Adrenal gland (tissue), 12 donors: ENCODE results near the gene FCSK. TPM values are rescaled to one million over a fixed set of nuclear protein-coding genes. Genes with fewer than 3 reads are reported as not detected.

Experiments used
- DNase-seq, 7 donors: peaks; one replicate each; pipeline ENCODE4 v3.0.0-alpha.2; 2019 to 2020
- H3K27ac ChIP-seq, 5 donors: fragments of 200-600 bp; sonication (generic) in 4 of 5; 1 replicate in 3 of 5; 2 replicates in 2 of 5; pipeline versions ENCODE4 v1.5.1 to v1.8.0; 2016 to 2020; ENCODE audit warnings: mild to moderate bottlenecking in 1 of 5
- H3K27me3 ChIP-seq: fragments of 200-600 bp; 2 replicates; pipeline ENCODE4 v1.8.0; 2021
- H3K36me3 ChIP-seq, 2 donors: fragments of 200-600 bp; replicated peaks in 1 of 2; 1 replicate in 1 of 2; 2 replicates in 1 of 2; pipeline versions ENCODE4 v1.5.1 to v1.8.0; 2018 to 2022
- H3K4me1 ChIP-seq, 2 donors: fragments of 200-600 bp; replicated peaks in 1 of 2; 1 replicate in 1 of 2; 2 replicates in 1 of 2; pipeline versions ENCODE4 v1.5.1 to v1.8.0; 2018 to 2021
- H3K4me3 ChIP-seq, 4 donors: fragments of 200-600 bp; sonication (generic) in 3 of 4; one replicate each; pipeline ENCODE4 v1.5.1; 2016 to 2018
- H3K9me3 ChIP-seq, 3 donors: fragments of 200-600 bp; sonication (generic) in 1 of 3; replicated peaks in 1 of 3; 1 replicate in 2 of 3; 2 replicates in 1 of 3; pipeline versions ENCODE4 v1.5.1 to v1.8.0; 2016 to 2021
- POLR2A ChIP-seq, 2 donors: fragments of 450-650 bp; IDR thresholded peaks; one replicate each; pipeline ENCODE4 v1.6.1; 2017; ENCODE audit warnings: antibody characterized with exemption in 2 of 2, mild to moderate bottlenecking in 2 of 2, moderate library complexity in 1 of 2
- WGBS, 4 donors: extraction: QIAGEN DNeasy Blood & Tissue Kit in 2 of 4; methylation state at CpG; one replicate each; pipeline versions ENCODE4 v1.1.5 to v1.1.7; 2013 to 2017; 5-methylcytosine and 5-hydroxymethylcytosine counted together
- intact Hi-C, 2 donors: fragments of 100-400 bp; cut with DNase I; formaldehyde crosslinking; loops; one replicate each; pipeline versions ENCODE4 v1.14.1 to v1.15.0; 2022 to 2023
- polyA plus RNA-seq, 3 donors: library from polyadenylated mRNA; stranded (reverse); fragments of 200-250 nt in 2 of 3; fragments of 350-450 nt in 1 of 3; fragmentation: Illumina TruSeq in 1 of 3; extraction: RNeasy Lipid Tissue Mini Kit (QIAGEN cat#74804) in 1 of 3; gene quantifications; one replicate each; pipeline ENCODE4 v1.2.3, GENCODE V29; 2013 to 2014
- total RNA-seq, 9 donors: library from RNA; depleted of rRNA in 4 of 9; stranded (reverse); fragments of >200 nt in 4 of 9; fragments of 120-200 nt in 1 of 9; fragmentation: NEBNext Ultra II Directional in 1 of 9; extraction: Animal tissue kit (Norgen Biotek cat#: 25700) in 1 of 9; gene quantifications; one replicate each; pipeline versions ENCODE4 v1.1.0 to v1.2.4, GENCODE V29; 2013 to 2023
- TF ChIP-seq, protein P1 (sequence below), 6 experiments: fragments of 450-650 bp in 4 of 6; fragments of 200-600 bp in 2 of 6; sonication (generic) in 1 of 6; IDR thresholded peaks; 1 replicate in 5 of 6; 2 replicates in 1 of 6; pipeline versions ENCODE4 v1.5.1 to v1.8.0; 2016 to 2021; ENCODE audit warnings: antibody characterized with exemption in 6 of 6, mild to moderate bottlenecking in 2 of 6, moderate library complexity in 1 of 6
- donor health status: healthy with polysubstance abuse.
- donor health status: Bipolar disorder and iron deficiency.
- donor health status: DM: yes; HTN: yes; CAD: no.
- donor health status: DM: no; HTN: no; CAD: no.
- donor health status: DM: no; HTN: no; CAD: no.
- donor health status: DM: yes; HTN: yes; CAD: no.

FCSK gene
- total and polyA plus RNA-seq, 12 donors = 5.2 to 34.8 (median 23.0) TPM

DNA sequence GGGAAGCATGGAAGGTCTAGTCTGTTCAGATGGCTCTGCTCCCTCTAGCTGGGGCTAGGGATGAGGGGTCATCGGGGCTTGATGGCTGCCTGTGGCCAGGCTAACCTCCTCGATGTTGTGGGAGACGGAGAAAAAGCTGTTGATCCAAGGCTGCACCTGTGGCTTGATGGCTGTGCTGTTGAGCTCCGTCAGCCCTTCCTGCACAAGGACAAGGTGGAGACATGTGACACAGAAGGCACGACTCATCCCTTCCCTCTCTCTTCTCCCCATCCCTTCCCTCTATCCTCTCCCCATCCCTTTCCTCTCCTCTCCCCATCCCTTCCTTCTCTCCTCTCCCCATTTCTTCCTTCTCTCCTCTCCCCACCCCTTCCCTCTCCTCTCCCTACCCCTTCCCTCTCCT is 28.2 kb downstream of the FCSK start:
- intact Hi-C loops = no loop called here

GRCh38 chr16:70483426-70483825 is 29.0 kb downstream of the FCSK start:
- Histone ChIP-seq H3K27ac (no peak overlapping the region), H3K9me3 (no peaks in the 10 kb centered on the region), H3K4me1 (no peaks in the 10 kb centered on the region), H3K4me3 (no peak overlapping the region), H3K36me3 (peaks cover 0 to 52% of the 10 kb centered on the region in 2 donors), H3K27me3 (no peaks in the 10 kb centered on the region)
- WGBS, 4 donors = 59 to 89% (median 75%) methylated on average over 2 to 5 of the region's 5 CpGs
- no peak for DNase-seq
- intact Hi-C loops = no loop called here
- no peak for TF ChIP-seq POLR2A (IDR thresholded peaks at IDR 0.05)
- TF ChIP-seq, protein P1, sequence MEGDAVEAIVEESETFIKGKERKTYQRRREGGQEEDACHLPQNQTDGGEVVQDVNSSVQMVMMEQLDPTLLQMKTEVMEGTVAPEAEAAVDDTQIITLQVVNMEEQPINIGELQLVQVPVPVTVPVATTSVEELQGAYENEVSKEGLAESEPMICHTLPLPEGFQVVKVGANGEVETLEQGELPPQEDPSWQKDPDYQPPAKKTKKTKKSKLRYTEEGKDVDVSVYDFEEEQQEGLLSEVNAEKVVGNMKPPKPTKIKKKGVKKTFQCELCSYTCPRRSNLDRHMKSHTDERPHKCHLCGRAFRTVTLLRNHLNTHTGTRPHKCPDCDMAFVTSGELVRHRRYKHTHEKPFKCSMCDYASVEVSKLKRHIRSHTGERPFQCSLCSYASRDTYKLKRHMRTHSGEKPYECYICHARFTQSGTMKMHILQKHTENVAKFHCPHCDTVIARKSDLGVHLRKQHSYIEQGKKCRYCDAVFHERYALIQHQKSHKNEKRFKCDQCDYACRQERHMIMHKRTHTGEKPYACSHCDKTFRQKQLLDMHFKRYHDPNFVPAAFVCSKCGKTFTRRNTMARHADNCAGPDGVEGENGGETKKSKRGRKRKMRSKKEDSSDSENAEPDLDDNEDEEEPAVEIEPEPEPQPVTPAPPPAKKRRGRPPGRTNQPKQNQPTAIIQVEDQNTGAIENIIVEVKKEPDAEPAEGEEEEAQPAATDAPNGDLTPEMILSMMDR (IDR thresholded peaks at IDR 0.05) = no peak

More for the DNA sequence above, 28.2 kb downstream of the FCSK start:
- H3K9me3 ChIP-seq = no peaks in the 10 kb centered on the region
- H3K4me1 ChIP-seq = no peaks in the 10 kb centered on the region
- TF ChIP-seq POLR2A (IDR thresholded peaks at IDR 0.05) = no peak
- TF ChIP-seq, protein P1 (IDR thresholded peaks at IDR 0.05) = no peak
- 37 to 63% (median 57%) methylated on average over 4 to 5 of the region's 5 CpGs for WGBS, 4 donors
- peaks cover 0 to 55% of the 10 kb centered on the region in 2 donors for H3K36me3 ChIP-seq
- no peak for DNase-seq
- H3K4me3 ChIP-seq = no peak overlapping the region
- H3K27ac ChIP-seq = no peak overlapping the region
- H3K27me3 ChIP-seq = no peaks in the 10 kb centered on the region

GRCh38 chr16:70484867-70485266 is 30.5 kb downstream of the FCSK start:
- TF ChIP-seq POLR2A (IDR thresholded peaks at IDR 0.05) = no peak
- TF ChIP-seq, protein P1 (IDR thresholded peaks at IDR 0.05) = no peak
- 84 to 95% (median 92%) methylated on average over 2 of the region's 2 CpGs for WGBS, 4 donors
- no peaks in the 10 kb centered on the region for H3K4me1 ChIP-seq
- peaks cover 0 to 50% of the 10 kb centered on the region in 2 donors for H3K36me3 ChIP-seq
- no peaks in the 10 kb centered on the region for H3K9me3 ChIP-seq
- H3K27ac ChIP-seq = no peak overlapping the region
- intact Hi-C loops = no loop called here
- no peaks in the 10 kb centered on the region for H3K27me3 ChIP-seq
- no peak overlapping the region for H3K4me3 ChIP-seq
- no peak for DNase-seq

- no peak for DNase-seq
- peaks cover 0 to 51% of the 10 kb centered on the region in 2 donors for H3K36me3 ChIP-seq
- WGBS, 4 donors = 71 to 90% (median 76%) methylated on average over 5 to 6 of the region's 6 CpGs
- no peak overlapping the region for H3K4me3 ChIP-seq
- H3K27me3 ChIP-seq = no peaks in the 10 kb centered on the region
- intact Hi-C loops = no loop called here
- H3K4me1 ChIP-seq = no peaks in the 10 kb centered on the region
- H3K27ac ChIP-seq = no peak overlapping the region
- H3K9me3 ChIP-seq = no peaks in the 10 kb centered on the region
- no peak for TF ChIP-seq POLR2A (IDR thresholded peaks at IDR 0.05)
- TF ChIP-seq, protein P1 (IDR thresholded peaks at IDR 0.05) = no peak
These were observed 35.9 kb downstream of the FCSK start for GRCh38 chr16:70490261-70490660.
